Thoracic aorta (tissue), 2 donors: ENCODE data around the gene POLR1C. TPM values are rescaled to one million over a fixed set of nuclear protein-coding genes. Genes with fewer than 3 reads are reported as not detected.
"Not testable (repeated sequence)": the region's sequence is repeated elsewhere in the genome, so short reads cannot be mapped to it uniquely, and the experiment has no call there.

Experiments used
- ATAC-seq: fragments of 150-250 bp; one replicate; pipeline ENCODE4 v1.8.0; 2017; ENCODE audit warnings: low read depth; ENCODE audit not compliant: insufficient number of reproducible peaks, low FRiP score
- DNase-seq: peaks from one replicate; pipeline ENCODE4 v3.0.0-alpha.2; 2020; ENCODE audit warnings: low spot score
- H3K27ac ChIP-seq, 2 donors: fragments of 200-600 bp; sonication (generic); 1 replicate in 1 of 2; 2 replicates in 1 of 2; pipeline ENCODE4 v1.5.1; 2016; ENCODE audit warnings: mild to moderate bottlenecking in 2 of 2, moderate library complexity in 2 of 2
- H3K27me3 ChIP-seq: fragments of 200-600 bp; sonication (generic); replicated peaks from 2 replicates; pipeline ENCODE4 v1.6.0; 2016; ENCODE audit warnings: mild to moderate bottlenecking; ENCODE audit not compliant: insufficient read depth
- H3K36me3 ChIP-seq: fragments of 200-600 bp; sonication (generic); one replicate; pipeline ENCODE4 v1.5.1; 2016
- H3K4me1 ChIP-seq, 2 donors: fragments of 200-600 bp; sonication (generic); 1 replicate in 1 of 2; 2 replicates in 1 of 2; pipeline versions ENCODE4 v1.5.1 to v1.6.0; 2016; ENCODE audit warnings: low read depth in 2 of 2, mild to moderate bottlenecking in 1 of 2; ENCODE audit not compliant: control insufficient read depth in 1 of 2
- H3K4me3 ChIP-seq: fragments of 200-600 bp; sonication (generic); 2 replicates; pipeline ENCODE4 v1.5.1; 2016; ENCODE audit warnings: mild to moderate bottlenecking
- H3K9me3 ChIP-seq: fragments of 200-600 bp; sonication (generic); 2 replicates; pipeline ENCODE4 v1.5.1; 2016
- total RNA-seq, 2 donors: library from RNA; depleted of rRNA; stranded (reverse); fragments of >200 nt; gene quantifications; one replicate each; pipeline versions ENCODE4 v1.1.0 to v1.2.3, GENCODE V29; 2016
- TF ChIP-seq, protein P1 (sequence below): fragments of 200-600 bp; sonication (generic); IDR thresholded peaks from one replicate; pipeline ENCODE4 v1.5.1; 2019; ENCODE audit warnings: antibody characterized with exemption

The POLR1C gene, protein sequence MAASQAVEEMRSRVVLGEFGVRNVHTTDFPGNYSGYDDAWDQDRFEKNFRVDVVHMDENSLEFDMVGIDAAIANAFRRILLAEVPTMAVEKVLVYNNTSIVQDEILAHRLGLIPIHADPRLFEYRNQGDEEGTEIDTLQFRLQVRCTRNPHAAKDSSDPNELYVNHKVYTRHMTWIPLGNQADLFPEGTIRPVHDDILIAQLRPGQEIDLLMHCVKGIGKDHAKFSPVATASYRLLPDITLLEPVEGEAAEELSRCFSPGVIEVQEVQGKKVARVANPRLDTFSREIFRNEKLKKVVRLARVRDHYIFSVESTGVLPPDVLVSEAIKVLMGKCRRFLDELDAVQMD
- 10 to 100 TPM in 1 of 2 donors, 1 to 10 TPM in 1; 9.9 to 29.2 TPM for total RNA-seq

DNA sequence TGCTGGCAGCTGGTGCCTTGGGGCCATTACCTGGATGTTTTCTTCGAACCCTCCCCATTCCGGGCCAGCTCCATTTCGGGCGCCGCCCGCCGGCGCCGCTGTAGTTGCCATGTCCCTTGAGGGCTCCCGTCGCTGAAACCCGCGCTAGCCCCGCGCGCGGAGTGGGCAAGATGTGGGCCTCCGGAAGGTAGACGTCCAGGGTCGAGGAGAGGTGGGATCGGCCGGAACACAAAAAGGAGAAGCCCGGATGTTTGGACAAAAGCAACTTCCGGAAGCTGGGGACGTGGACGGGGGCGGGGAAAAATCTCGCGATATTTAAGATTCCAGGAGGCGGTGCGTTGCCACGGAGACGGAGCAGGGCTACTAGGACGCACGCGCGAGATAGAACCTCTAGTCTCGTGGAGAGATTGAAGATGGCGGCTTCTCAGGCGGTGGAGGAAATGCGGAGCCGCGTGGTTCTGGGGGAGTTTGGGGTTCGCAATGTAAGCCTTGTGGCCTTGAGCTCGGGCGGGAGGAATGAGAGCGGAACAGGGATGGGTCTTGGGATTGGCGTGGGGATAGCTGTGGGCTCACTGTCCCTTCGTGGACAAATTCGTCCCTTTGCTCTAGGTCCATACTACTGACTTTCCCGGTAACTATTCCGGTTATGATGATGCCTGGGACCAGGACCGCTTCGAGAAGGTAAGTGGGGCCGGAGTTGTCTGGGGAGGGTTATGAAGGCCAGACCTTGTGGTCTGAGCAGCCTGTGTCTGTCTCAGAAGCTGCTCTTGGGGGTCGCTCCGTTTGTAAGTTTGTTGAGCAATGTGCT lies at the start of gene POLR1C, which contains the start of gene YIPF3:
Gene POLR1C (plus strand): TSS at position 393 of the 808 bp plus-strand sequence. CDS start 21 bp downstream, at position 414.
Gene YIPF3 (minus strand): TSS at position 230 of the 808 bp plus-strand sequence. CDS start 119 bp downstream, at position 111.
- H3K27ac ChIP-seq, result peak within 1 kb of the TSS; percentile 80 to 91
- H3K4me1 ChIP-seq, result peaks cover 8 to 39% of the 10 kb centered on the region in 2 donors
- no peaks in the 10 kb centered on the region for H3K9me3 ChIP-seq
- no peaks in the 10 kb centered on the region for H3K27me3 ChIP-seq
- H3K36me3 ChIP-seq, result peaks cover 39% of the 10 kb centered on the region
- TF ChIP-seq, protein P1, sequence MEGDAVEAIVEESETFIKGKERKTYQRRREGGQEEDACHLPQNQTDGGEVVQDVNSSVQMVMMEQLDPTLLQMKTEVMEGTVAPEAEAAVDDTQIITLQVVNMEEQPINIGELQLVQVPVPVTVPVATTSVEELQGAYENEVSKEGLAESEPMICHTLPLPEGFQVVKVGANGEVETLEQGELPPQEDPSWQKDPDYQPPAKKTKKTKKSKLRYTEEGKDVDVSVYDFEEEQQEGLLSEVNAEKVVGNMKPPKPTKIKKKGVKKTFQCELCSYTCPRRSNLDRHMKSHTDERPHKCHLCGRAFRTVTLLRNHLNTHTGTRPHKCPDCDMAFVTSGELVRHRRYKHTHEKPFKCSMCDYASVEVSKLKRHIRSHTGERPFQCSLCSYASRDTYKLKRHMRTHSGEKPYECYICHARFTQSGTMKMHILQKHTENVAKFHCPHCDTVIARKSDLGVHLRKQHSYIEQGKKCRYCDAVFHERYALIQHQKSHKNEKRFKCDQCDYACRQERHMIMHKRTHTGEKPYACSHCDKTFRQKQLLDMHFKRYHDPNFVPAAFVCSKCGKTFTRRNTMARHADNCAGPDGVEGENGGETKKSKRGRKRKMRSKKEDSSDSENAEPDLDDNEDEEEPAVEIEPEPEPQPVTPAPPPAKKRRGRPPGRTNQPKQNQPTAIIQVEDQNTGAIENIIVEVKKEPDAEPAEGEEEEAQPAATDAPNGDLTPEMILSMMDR, result no peak
- peak within 1 kb of the TSS; percentile 99 for H3K4me3 ChIP-seq
- ATAC-seq (peak; percentile 97), DNase-seq (peak; percentile 91)

DNA sequence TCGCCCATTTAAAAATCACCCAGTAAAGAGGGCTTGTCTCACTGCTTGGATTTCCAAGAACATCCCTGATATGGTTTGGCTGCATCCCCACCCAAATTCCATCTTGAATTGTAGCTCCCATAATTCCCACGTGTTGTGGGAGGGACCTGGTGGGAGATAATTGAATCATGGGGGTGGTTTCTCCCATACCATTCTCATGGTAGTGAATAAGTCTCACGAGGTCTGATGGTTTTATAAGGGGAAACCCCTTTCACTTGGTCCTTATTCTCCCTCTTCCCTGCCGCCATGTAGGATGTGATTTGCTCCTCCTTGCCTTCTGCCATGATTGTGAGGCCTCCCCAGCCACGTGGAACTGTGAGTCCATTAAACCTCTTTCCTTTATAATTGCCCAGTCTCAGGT lies 49.6 kb upstream of the POLR1C start:
- H3K36me3 ChIP-seq, H3K27ac ChIP-seq, DNase-seq, H3K27me3 ChIP-seq, H3K4me1 ChIP-seq, ATAC-seq, H3K9me3 ChIP-seq, H3K4me3 ChIP-seq: not testable (repeated sequence)

DNA sequence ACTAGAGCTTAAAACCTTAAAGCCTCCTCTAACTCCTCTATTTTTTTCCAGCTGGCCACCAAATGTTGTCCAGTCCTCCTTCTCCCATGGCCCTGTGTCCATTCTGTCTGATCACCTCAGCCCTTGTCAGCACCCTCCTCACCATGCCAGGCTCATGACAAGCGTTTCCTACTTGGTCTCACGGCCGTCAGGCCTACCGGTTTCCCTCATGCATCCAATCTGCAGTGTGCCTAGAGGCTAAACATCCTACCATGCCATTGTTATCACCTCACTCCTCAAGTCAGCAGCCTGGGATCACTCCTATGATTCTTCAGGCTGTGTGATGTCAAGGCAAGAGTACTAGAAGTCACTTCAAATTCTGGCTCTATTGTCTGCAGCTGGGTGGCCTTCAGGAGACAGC lies 49.1 kb upstream of the POLR1C start:
- H3K9me3 ChIP-seq, result no peaks in the 10 kb centered on the region
- ATAC-seq (no peak), DNase-seq (no peak)
- H3K27ac ChIP-seq, result no peak overlapping the region
- H3K4me3 ChIP-seq, result no peak overlapping the region
- no peaks in the 10 kb centered on the region for H3K27me3 ChIP-seq
- no peaks in the 10 kb centered on the region for H3K36me3 ChIP-seq
- TF ChIP-seq, protein P1, result no peak
- H3K4me1 ChIP-seq, result no peaks in the 10 kb centered on the region

DNA sequence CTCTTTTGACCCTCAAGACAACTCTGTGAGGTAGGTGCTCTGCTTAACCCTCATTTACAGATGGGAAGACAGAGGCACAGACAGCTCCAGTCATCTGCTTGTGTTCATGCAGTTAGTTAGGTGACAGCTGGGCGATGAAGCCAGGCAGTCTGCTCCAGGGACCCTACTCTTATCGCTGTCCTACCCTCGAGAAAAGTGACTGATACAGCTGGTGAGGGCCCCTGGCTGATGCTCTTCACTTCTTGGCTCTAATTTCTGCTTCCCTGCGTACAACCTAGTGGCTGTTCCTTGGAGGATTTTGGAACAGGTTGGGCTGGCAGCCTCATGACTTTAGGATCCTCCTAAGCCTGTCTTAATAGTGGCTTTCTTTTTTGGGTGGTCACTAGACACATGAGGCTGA lies 48.6 kb upstream of the POLR1C start:
- no peak overlapping the region for H3K4me3 ChIP-seq
- no peak for ATAC-seq
- no peak overlapping the region for H3K27ac ChIP-seq
- H3K9me3 ChIP-seq, result no peaks in the 10 kb centered on the region
- no peak for DNase-seq
- H3K27me3 ChIP-seq, result no peaks in the 10 kb centered on the region
- H3K36me3 ChIP-seq, result no peaks in the 10 kb centered on the region
- no peaks in the 10 kb centered on the region for H3K4me1 ChIP-seq
- TF ChIP-seq, protein P1, result no peak

DNA sequence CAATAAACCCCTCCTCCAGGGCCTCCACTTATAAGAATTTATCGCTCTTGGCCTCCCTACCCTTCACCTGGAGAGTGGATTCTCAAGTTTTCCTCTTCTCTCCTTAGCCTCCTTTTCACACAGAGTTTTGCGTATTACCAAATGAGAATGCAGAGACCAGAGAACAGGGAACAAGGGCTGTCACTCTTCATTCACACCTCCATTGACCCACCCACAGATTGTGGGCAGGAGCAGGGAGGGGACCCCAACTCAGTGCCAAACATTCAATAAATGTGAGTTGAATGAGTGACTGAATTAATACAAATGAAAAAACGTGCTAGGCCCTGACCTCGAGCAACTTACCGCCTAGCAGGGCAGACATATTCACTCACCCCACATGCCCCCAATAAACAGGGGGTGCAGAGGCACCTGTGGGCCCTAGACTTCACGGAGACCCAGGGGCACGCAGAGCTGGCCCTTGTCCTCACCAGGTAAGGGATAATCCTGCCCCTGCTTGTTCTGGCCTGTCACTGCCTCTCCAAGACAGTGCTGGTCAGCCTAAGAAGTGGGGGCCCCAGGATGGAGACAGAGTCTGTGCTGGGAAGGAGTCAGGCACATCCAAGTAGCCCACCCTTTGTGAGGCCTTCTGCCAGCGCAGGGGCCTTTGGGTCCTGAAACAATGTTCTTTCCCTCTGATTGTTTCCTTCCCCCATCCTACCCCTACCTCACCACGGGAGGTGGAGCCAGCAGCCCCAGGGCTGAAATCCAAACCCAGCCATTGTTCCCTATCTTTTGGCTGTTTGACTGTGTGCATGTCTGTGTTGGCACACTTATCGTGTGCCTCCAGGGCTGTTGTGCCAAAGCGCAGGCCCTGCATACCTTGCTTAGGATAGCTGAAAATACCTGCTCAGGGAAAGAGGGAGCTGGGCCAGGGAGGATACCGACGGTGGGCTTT lies 47.9 kb upstream of the POLR1C start:
- Histone ChIP-seq H3K4me1 (no peaks in the 10 kb centered on the region), H3K27me3 (no peaks in the 10 kb centered on the region), H3K36me3 (no peaks in the 10 kb centered on the region), H3K9me3 (no peaks in the 10 kb centered on the region), H3K4me3 (no peak overlapping the region), H3K27ac (no peak overlapping the region)
- TF ChIP-seq, protein P1, result no peak
- ATAC-seq (no peak), DNase-seq (no peak)
